PC-9 (cell line): ENCODE measurements around the gene POLR2F. TPM values are rescaled to one million over a fixed set of nuclear protein-coding genes. Genes with fewer than 3 reads are reported as not detected.

Experiments used
- BruUV-seq: library from RNA; stranded (reverse); fragments of 400-500 nt; replicated peaks from 2 replicates; lab custom pipeline; 2021; lab: Mats Ljungman, UMichigan
- CTCF ChIA-PET: fragments of 300-600 bp; sonication (Branson Sonifier 250); formaldehyde crosslinking; loops from one replicate; lab custom pipeline; 2022; ENCODE audit warnings: antibody characterized with exemption; lab: Charles Lee
- POLR2A ChIA-PET: fragments of 300-600 bp; sonication (Branson Sonifier 250); formaldehyde crosslinking; loops from one replicate; lab custom pipeline; 2022; ENCODE audit warnings: antibody characterized with exemption; ENCODE audit not compliant: unreplicated experiment; lab: Charles Lee
- DNase-seq, 2 experiments: peaks; one replicate each; pipeline versions ENCODE4 v3.0.0 to v3.0.0-alpha.2; 2015 to 2022; ENCODE audit warnings: mixed read lengths in 1 of 2
- H2AFZ ChIP-seq: fragments of 200-600 bp; sonication (generic); 2 replicates; pipeline ENCODE4 v1.8.1; 2017; ENCODE audit warnings: antibody characterized with exemption
- H3F3A ChIP-seq: fragments of 200-600 bp; sonication (generic); 2 replicates; pipeline ENCODE4 v1.8.1; 2017; ENCODE audit warnings: antibody characterized with exemption, mild to moderate bottlenecking, low read depth; ENCODE audit not compliant: insufficient read depth
- H3K27ac ChIP-seq: fragments of 200-600 bp; sonication (generic); 2 replicates; pipeline ENCODE4 v1.6.1; 2016; ENCODE audit warnings: mixed run types
- H3K27me3 ChIP-seq: fragments of 200-600 bp; sonication (generic); 2 replicates; pipeline ENCODE4 v1.6.1; 2016; ENCODE audit warnings: low read depth, mixed run types; ENCODE audit not compliant: insufficient read depth
- H3K36me3 ChIP-seq: fragments of 200-600 bp; sonication (generic); 2 replicates; pipeline ENCODE4 v1.6.1; 2016; ENCODE audit warnings: low read depth, mixed run types
- H3K4me1 ChIP-seq: fragments of 200-600 bp; sonication (generic); replicated peaks from 2 replicates; pipeline ENCODE4 v1.6.1; 2016; ENCODE audit warnings: mixed run types; ENCODE audit not compliant: insufficient read depth
- H3K4me2 ChIP-seq: fragments of 200-600 bp; sonication (generic); 2 replicates; pipeline ENCODE4 v1.6.1; 2017; ENCODE audit warnings: mixed run types
- H3K4me3 ChIP-seq: fragments of 200-600 bp; sonication (generic); 2 replicates; pipeline ENCODE4 v1.6.1; 2016; ENCODE audit warnings: mixed run types
- H3K79me2 ChIP-seq: fragments of 200-600 bp; sonication (generic); 2 replicates; pipeline ENCODE4 v1.6.1; 2017; ENCODE audit warnings: low read depth, mixed run types
- H3K9me2 ChIP-seq: fragments of 200-600 bp; sonication (generic); 2 replicates; pipeline ENCODE4 v1.8.1; 2017; ENCODE audit warnings: mild to moderate bottlenecking; ENCODE audit not compliant: insufficient read depth
- H3K9me3 ChIP-seq: fragments of 200-600 bp; sonication (generic); 2 replicates; pipeline ENCODE4 v1.8.1; 2016; ENCODE audit warnings: low read depth; ENCODE audit not compliant: insufficient read depth
- H4K20me1 ChIP-seq: fragments of 200-600 bp; sonication (generic); 2 replicates; pipeline ENCODE4 v1.8.1; 2017; ENCODE audit not compliant: insufficient read depth
- EZH2 ChIP-seq: fragments of 200-600 bp; sonication (generic); IDR thresholded peaks from 2 replicates; pipeline ENCODE4 v1.8.0; 2017; ENCODE audit warnings: antibody characterized with exemption, low read depth
- intact Hi-C: fragments of 100-400 bp; cut with micrococcal nuclease; formaldehyde crosslinking; loops from one replicate; pipeline ENCODE4 v1.10.0; 2022; ENCODE audit not compliant: unreplicated experiment
- total RNA-seq: library from RNA; stranded (reverse); gene quantifications from 2 replicates; pipeline ENCODE4 v1.2.3, GENCODE V29; 2021
- TF ChIP-seq, protein P1 (sequence below): fragments of 200-600 bp; sonication (generic); conservative IDR thresholded peaks from 2 replicates; pipeline ENCODE4 v1.6.1; 2017; ENCODE audit warnings: mixed run types, antibody characterized with exemption, mild to moderate bottlenecking, moderate library complexity

Gene POLR2F
- total RNA-seq, 1 experiment from 2014 or later, result 180 TPM

DNA sequence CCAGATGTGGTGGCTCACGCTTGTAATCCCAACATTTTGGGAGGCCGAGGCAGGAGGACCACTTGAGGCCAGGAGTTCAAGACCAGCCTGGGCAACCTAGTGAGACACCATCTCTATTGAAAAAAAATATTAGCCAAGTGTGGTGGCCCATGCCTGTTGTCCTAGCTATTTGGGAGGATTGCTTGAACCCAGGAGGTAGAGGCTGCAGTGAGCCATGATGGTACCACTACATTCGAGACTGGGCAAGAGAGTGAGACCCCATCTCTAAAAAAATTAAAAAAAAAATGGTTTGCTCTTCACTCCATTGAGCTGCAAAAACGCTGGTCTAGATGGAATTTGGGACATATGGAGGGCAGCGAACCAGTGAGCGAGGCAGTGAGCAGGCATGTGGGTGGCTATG is 52.4 kb downstream of the POLR2F start:
- DNase-seq, result no peak
- CTCF ChIA-PET, result interaction anchor here (0.6 kb wide), 2 partner anchors 41 to 72 kb away, joined by 3 to 8 read pairs; no protein-coding TSS in a partner anchor

DNA sequence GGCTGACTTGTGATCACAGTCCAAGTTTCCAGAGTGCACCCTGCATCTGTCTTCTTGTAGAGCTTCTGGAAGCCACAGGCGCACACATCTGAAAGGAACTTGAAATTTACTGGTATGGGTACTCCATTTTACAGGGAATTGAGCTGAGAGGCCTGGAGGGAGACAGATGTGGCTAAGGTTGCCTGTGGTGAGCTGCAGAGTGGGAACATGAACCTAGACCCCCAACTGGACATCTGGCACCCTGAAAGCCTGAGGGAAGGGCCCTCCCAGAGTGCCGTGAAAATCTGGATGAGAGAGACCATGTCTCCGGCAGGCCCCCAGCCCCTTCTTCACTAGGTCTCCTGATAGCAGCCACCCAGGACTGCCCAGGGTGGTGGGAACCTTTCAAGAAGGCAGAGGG is 53.4 kb downstream of the POLR2F start:
- ChIA-PET POLR2A (no interaction called here), CTCF (no interaction called here)
- H3F3A ChIP-seq, result no peaks in the 10 kb centered on the region
- intact Hi-C loops, result no loop called here
- H3K4me2 ChIP-seq, result no peak overlapping the region
- DNase-seq, result no peak
- H3K79me2 ChIP-seq, result no peaks in the 10 kb centered on the region
- no peak overlapping the region for H3K4me3 ChIP-seq
- H3K36me3 ChIP-seq, result no peaks in the 10 kb centered on the region
- TF ChIP-seq EZH2, result no peak
- TF ChIP-seq, protein P1, sequence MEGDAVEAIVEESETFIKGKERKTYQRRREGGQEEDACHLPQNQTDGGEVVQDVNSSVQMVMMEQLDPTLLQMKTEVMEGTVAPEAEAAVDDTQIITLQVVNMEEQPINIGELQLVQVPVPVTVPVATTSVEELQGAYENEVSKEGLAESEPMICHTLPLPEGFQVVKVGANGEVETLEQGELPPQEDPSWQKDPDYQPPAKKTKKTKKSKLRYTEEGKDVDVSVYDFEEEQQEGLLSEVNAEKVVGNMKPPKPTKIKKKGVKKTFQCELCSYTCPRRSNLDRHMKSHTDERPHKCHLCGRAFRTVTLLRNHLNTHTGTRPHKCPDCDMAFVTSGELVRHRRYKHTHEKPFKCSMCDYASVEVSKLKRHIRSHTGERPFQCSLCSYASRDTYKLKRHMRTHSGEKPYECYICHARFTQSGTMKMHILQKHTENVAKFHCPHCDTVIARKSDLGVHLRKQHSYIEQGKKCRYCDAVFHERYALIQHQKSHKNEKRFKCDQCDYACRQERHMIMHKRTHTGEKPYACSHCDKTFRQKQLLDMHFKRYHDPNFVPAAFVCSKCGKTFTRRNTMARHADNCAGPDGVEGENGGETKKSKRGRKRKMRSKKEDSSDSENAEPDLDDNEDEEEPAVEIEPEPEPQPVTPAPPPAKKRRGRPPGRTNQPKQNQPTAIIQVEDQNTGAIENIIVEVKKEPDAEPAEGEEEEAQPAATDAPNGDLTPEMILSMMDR, result no peak
- no peaks in the 10 kb centered on the region for H3K27me3 ChIP-seq
- H3K4me1 ChIP-seq, result no peaks in the 10 kb centered on the region
- H3K9me2 ChIP-seq, result no peaks in the 10 kb centered on the region
- no TSS peak for BruUV-seq
- H3K9me3 ChIP-seq, result no peaks in the 10 kb centered on the region
- no peaks in the 10 kb centered on the region for H4K20me1 ChIP-seq
- H3K27ac ChIP-seq, result no peak overlapping the region
- no peak overlapping the region for H2AFZ ChIP-seq

More for the DNA sequence above, 52.4 kb downstream of the POLR2F start:
- H3K27me3 ChIP-seq, result no peaks in the 10 kb centered on the region
- POLR2A ChIA-PET, result interaction anchor here (0.6 kb wide), 1 partner anchor 121 kb away, joined by 4 read pairs; no protein-coding TSS in a partner anchor
- TF ChIP-seq, protein P1, result no peak
- no peak for TF ChIP-seq EZH2
- H3K4me3 ChIP-seq, result no peak overlapping the region
- H3K4me1 ChIP-seq, result no peaks in the 10 kb centered on the region
- BruUV-seq, result no TSS peak
- no peaks in the 10 kb centered on the region for H3K36me3 ChIP-seq
- H3K9me3 ChIP-seq, result no peaks in the 10 kb centered on the region
- H3K4me2 ChIP-seq, result no peak overlapping the region
- H3F3A ChIP-seq, result no peaks in the 10 kb centered on the region
- no peak overlapping the region for H3K27ac ChIP-seq
- intact Hi-C loops, result no loop called here
- no peaks in the 10 kb centered on the region for H3K79me2 ChIP-seq
- no peaks in the 10 kb centered on the region for H3K9me2 ChIP-seq
- H4K20me1 ChIP-seq, result no peaks in the 10 kb centered on the region
- H2AFZ ChIP-seq, result no peak overlapping the region

- H3K27ac ChIP-seq, result no peak overlapping the region
- H3K4me3 ChIP-seq, result no peak overlapping the region
- no peaks in the 10 kb centered on the region for H3K79me2 ChIP-seq
- H3K27me3 ChIP-seq, result no peaks in the 10 kb centered on the region
- H3K9me2 ChIP-seq, result no peaks in the 10 kb centered on the region
- no peak for DNase-seq
- POLR2A ChIA-PET, result no interaction called here
- no peaks in the 10 kb centered on the region for H3F3A ChIP-seq
- intact Hi-C loops, result no loop called here
- TF ChIP-seq, protein P1, result no peak
- no peaks in the 10 kb centered on the region for H3K4me1 ChIP-seq
- no peaks in the 10 kb centered on the region for H3K36me3 ChIP-seq
- H3K9me3 ChIP-seq, result no peaks in the 10 kb centered on the region
- H4K20me1 ChIP-seq, result no peaks in the 10 kb centered on the region
- no TSS peak for BruUV-seq
- H3K4me2 ChIP-seq, result no peak overlapping the region
- CTCF ChIA-PET, result no interaction called here
- no peak overlapping the region for H2AFZ ChIP-seq
These were observed 53.9 kb downstream of the POLR2F start for GRCh38 chr22:38007330-38007902.
